ENCODE measurements around the gene CLSTN1.
"Not testable (repeated sequence)": the region's sequence is repeated elsewhere in the genome, so short reads cannot be mapped to it uniquely, and the experiment has no call there.

The CLSTN1 gene

GRCh38 chr1:9729523-9729922 lies 94.2 kb downstream of the CLSTN1 start:
- no peak for DNase-seq (ENCODE audit: low read depth)

- no peak for DNase-seq (ENCODE audit: low read depth)
Measured at GRCh38 chr1:9728451-9729295, 95.1 kb downstream of the CLSTN1 start.

GRCh38 chr1:9726905-9727595 lies 96.7 kb downstream of the CLSTN1 start:
- DNase-seq (ENCODE audit: low read depth), result no peak

GRCh38 chr1:9726406-9726805 lies 97.4 kb downstream of the CLSTN1 start:
- no peak for DNase-seq (ENCODE audit: low read depth)

- DNase-seq (ENCODE audit: low read depth), result peak; percentile 33
Measured at GRCh38 chr1:9724706-9725476, 98.9 kb downstream of the CLSTN1 start.

- no peak for DNase-seq (ENCODE audit: low read depth)
Measured at GRCh38 chr1:9723926-9724325, 99.8 kb downstream of the CLSTN1 start.

- no peak for DNase-seq (ENCODE audit: low read depth)
Measured at GRCh38 chr1:9723068-9723805, 100.5 kb downstream of the CLSTN1 start.

- no peak for DNase-seq (ENCODE audit: low read depth)
Measured at GRCh38 chr1:9722378-9722749, 101.4 kb downstream of the CLSTN1 start.

GRCh38 chr1:9721606-9722377 lies 102.0 kb downstream of the CLSTN1 start:
- DNase-seq (ENCODE audit: low read depth), result no peak

- no peak for DNase-seq (ENCODE audit: low read depth)
Measured at GRCh38 chr1:9720785-9721605, 102.8 kb downstream of the CLSTN1 start.

- no peak for DNase-seq (ENCODE audit: low read depth)
Measured at GRCh38 chr1:9719978-9720722, 103.6 kb downstream of the CLSTN1 start.

GRCh38 chr1:9718006-9718680 lies 105.6 kb downstream of the CLSTN1 start:
- no peak for DNase-seq (ENCODE audit: low read depth)

- no peak for DNase-seq (ENCODE audit: low read depth)
Measured at GRCh38 chr1:9717193-9718005, 106.4 kb downstream of the CLSTN1 start.

GRCh38 chr1:9716404-9717192 lies 107.2 kb downstream of the CLSTN1 start:
- DNase-seq (ENCODE audit: low read depth), result no peak

GRCh38 chr1:9715536-9716226 lies 108.1 kb downstream of the CLSTN1 start:
- no peak for DNase-seq (ENCODE audit: low read depth)

- no peak for DNase-seq (ENCODE audit: low read depth)
Measured at GRCh38 chr1:9714257-9714718, 109.5 kb downstream of the CLSTN1 start.

GRCh38 chr1:9712767-9713166 lies 111.0 kb downstream of the CLSTN1 start:
- not testable (repeated sequence) for DNase-seq (ENCODE audit: low read depth)
